ENCODE data around the gene MOB3C.

MOB3C gene

DNA sequence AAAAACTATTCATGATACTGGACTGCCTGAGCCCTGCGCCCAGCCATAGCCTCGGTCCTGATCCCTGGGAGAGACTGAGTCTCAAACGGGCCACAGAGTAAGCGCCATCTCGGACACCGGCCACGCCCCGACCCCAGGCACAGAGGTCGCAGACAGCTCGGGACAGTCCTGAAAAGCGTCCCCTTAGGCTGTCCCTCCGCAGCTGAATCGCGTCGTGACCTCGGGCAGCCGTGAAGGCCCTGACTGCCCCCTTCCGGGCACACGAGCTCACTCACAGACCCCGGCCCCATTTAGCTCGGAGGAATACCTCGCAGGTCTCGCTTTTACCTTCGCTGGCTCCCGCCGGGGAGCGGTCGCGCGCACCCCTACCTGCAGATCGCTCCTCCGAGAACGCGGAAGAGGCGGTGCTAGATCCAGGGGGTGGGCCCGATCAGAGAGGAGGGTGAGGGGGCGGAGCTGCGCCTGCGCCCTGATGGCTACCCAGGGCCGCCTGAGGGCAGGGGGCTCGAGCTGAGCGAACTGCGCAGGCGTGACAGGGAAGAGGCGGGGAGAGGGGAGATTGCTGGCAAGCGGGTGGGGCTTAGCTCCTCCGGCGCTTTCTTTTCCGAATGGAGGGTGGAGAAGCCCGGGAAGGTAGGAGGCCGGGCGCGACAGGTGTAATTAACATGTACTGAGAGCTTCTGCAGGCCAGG lies 12.6 kb downstream of the MOB3C start, which contains the start of gene MKNK1:
Gene MKNK1 (minus strand): TSS at position 411 of the 692 bp plus-strand sequence. CDS start 20,941 bp downstream, outside the sequence.
- peak; percentile 99 for DNase-seq

- DNase-seq, result no peak
Observed at GRCh38 chr1:46603481-46603857, 13.1 kb downstream of the MOB3C start.

GRCh38 chr1:46601257-46602007 lies 15.2 kb downstream of the MOB3C start:
- DNase-seq, result no peak

DNA sequence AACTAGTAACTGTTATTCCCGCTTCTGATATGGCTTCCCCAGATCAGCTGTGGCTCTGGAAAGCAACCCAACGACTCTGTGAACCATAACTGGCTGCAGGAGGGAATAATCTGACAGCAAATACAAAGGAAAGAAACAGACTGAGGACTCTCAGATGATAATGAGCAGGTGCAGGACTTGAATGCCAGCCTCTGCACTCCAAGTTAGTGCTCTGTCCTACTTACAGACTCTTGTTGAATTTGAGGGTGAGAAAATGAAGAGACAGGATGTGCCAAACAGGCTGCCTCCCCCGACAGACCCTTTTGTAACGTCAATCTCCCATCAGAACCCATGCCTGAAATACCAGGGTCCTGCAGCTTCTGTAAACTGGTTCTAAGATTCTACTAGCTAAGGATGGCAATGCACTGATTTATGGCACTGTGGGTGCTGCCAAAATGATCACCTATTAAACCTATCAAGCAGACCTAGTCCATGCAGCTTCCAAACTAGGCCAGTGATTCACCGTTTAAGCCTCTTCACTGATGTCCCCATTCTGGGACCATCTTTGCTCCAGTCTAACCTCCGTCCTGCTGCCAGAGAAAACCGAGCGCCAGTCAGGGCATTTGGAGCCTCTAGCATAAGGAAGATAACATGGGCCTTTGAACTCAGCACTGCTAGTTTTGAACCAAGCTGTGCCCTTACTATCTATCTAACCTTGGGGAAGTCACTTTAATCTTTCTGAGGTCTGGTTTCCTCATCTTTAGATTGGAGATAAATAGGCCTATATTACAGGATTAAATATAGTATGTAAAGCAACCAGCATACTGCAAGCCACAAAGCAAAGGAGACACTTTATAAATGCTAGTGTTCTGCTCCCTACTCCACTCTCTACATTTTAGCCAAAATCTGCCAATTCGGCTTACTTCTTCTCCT lies 17.3 kb downstream of the MOB3C start:
- no peak for DNase-seq

- DNase-seq, result no peak
Observed at GRCh38 chr1:46596846-46597245, 19.8 kb downstream of the MOB3C start.

- no peak for DNase-seq
Observed at GRCh38 chr1:46596036-46596435, 20.6 kb downstream of the MOB3C start.

GRCh38 chr1:46595127-46595526 lies 21.5 kb downstream of the MOB3C start:
- no peak for DNase-seq

DNA sequence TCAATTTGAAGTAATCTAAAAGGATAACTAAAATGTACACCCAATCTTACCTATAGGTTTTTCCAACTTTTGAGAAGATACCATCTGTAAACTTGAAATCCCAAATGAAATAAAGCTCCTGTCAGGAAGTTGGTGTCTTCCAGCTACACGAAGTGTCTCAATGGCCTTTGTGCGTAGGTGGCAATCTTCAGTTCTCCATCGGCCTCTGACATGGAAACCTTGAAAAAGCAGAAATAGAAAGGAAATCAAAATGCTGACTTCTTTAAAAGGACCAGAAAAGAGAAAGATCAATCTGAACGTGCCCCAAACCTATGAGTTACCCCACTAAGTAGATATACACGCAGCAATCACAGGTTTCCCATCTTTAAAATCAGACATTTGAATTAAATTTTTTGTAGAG lies 22.5 kb downstream of the MOB3C start:
- no peak for DNase-seq

DNA sequence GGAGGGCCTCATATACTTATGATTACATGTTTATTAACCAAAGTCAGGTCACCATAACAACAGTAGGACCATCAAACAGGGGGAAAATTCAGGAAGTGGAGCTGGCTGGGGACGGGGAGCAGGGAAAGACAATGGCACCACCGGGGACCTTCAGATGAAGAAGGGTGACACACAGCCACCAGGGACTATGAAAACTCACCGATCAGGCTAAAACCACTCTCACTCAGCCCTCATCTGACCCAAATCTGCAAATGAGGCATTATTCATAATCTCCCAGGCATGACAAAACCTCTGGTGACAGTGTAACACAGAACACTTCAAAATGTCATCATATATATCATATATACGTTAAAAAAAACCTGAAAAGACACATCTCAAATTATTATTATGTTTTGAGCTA lies 23.8 kb downstream of the MOB3C start:
- no peak for DNase-seq

DNA sequence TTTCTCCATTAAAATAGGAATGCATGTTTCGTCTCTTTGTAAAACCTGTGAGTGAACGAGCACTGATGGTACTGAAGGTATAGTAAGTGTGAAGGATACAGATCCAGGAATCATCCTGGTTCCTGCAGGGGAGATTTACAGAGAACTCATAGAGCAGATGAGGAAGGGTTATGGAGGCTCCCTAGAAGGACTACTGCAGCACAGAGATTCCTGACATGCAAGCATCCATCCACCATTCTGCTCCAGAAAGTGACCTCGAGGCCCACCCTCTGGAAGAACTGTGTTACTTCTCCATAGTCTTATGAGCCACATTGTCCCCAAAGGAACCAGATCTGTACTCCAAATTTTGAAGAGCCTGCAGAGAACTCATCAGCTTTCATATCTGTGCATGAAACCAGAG lies 27.1 kb downstream of the MOB3C start:
- no peak for DNase-seq

GRCh38 chr1:46587069-46587468 lies 29.5 kb downstream of the MOB3C start:
- no peak for DNase-seq

GRCh38 chr1:46585312-46585938 lies 31.2 kb downstream of the MOB3C start:
- DNase-seq, result no peak

DNA sequence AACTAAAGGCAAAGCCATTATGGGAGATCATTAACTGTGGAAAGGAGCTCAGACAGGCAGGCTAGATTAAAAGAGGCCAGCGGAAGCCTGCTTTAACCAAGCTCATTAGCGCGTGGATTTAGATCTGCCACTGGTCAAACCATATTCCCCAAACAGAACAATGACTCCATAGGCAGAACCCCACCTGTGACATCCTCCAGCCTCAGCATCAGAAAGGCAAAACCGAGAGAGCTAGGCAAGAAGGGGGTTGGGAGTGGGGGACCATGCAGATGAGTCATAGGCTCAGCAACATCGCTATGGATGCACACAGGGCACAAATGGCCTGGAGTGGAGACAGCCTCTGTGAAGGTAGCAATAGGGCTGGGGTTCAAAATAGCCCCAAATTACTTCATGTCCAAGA lies 33.1 kb downstream of the MOB3C start:
- no peak for DNase-seq

- no peak for DNase-seq
Observed at GRCh38 chr1:46582972-46583371, 33.6 kb downstream of the MOB3C start.

- no peak for DNase-seq
Observed at GRCh38 chr1:46581681-46582455, 34.7 kb downstream of the MOB3C start.

GRCh38 chr1:46580140-46580903 lies 36.3 kb downstream of the MOB3C start:
- no peak for DNase-seq

- no peak for DNase-seq
Observed at GRCh38 chr1:46577671-46578070, 38.9 kb downstream of the MOB3C start.

DNA sequence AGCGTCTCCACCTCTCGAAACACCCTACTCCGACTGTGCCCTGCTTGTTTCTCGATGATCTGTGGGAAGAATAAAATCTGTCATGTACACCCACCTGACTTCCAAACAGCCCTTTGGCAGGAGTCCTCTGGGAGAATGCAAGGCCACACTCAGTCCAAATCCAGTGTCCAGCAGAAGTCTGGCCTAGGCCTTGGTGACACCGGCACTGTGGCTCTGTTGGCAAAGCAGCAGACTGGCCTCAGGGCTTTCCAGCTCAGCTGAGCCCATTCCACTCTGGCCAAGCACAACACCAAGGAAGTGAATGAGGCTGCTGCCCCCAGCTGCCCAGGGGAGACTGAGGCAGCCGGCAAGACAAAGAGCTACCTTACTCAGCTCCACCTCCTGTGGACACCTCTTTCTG lies 40.0 kb downstream of the MOB3C start:
- DNase-seq, result no peak

DNA sequence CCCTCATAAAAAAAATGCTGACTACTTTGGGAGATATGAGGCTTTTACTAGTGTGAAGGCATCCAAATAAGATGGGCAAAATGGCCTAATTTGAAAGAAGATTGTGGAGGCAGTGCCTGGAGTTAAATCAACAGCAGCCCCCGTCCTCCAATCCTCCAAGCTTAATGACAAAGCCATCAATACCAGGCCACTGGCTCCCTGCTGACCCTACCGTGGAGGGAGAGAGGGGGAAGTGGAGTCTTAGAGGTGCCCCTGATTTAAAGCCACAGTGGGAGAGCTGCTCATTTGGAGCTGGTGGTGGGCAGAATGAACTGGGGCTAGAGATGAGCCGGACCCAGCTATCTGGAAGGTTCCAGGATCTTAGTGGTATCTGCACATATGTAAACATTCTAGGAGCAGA lies 40.8 kb downstream of the MOB3C start:
- no peak for DNase-seq

DNA sequence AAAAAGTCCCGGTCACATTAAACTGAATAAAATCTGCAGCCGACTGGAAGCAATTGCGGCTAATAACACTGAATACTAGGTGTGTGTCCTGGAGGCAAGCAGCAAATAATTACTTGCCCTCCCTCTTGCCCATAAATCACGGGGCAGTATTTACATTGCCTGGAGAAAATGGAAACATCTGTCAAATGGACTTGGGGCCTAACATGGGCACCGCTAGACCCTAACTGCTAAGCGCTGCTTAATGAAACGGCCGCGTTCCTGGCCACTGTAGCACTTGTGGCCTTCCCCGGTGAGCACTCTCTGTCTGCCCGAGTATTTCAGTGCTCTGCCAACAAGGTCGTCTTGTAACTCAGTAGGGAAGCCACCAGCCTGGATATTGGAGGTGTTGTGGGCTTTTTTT lies 41.3 kb downstream of the MOB3C start:
- no peak for DNase-seq

- DNase-seq, result no peak
Observed at GRCh38 chr1:46571691-46572225, 44.9 kb downstream of the MOB3C start.

All from stimulated activated CD4-positive, alpha-beta T cell treated with anti-CD3 and anti-CD28 coated beads, Interleukin-4, amount 100 ng/mL, for 1 hour (primary cell).